GM12874 (cell line): ENCODE measurements around the gene ALK.

Source experiments
- CTCF ChIP-seq: IDR thresholded peaks from 2 replicates; pipeline ENCODE4 v1.5.1; 2011; ENCODE audit warnings: low read depth, mild to moderate bottlenecking, control low read depth, low read length, moderate library complexity; ENCODE audit not compliant: insufficient read depth

The ALK gene

GRCh38 chr2:29777161-29777560 lies 144.2 kb downstream of the ALK start:
- TF ChIP-seq CTCF, result no peak

- no peak for TF ChIP-seq CTCF
Measured at GRCh38 chr2:29776406-29776805, 145.0 kb downstream of the ALK start.

GRCh38 chr2:29775937-29776336 lies 145.4 kb downstream of the ALK start:
- TF ChIP-seq CTCF, result no peak

GRCh38 chr2:29774624-29775023 lies 146.8 kb downstream of the ALK start:
- no peak for TF ChIP-seq CTCF

- no peak for TF ChIP-seq CTCF
Measured at GRCh38 chr2:29770846-29771245, 150.5 kb downstream of the ALK start.

- no peak for TF ChIP-seq CTCF
Measured at GRCh38 chr2:29769847-29770246, 151.5 kb downstream of the ALK start.

GRCh38 chr2:29767606-29768335 lies 153.6 kb downstream of the ALK start:
- TF ChIP-seq CTCF, result no peak
